HG02943 (cell line): ENCODE measurements around the gene CYP19A1.

Experiments used
- ATAC-seq: cut with Tn5 transposase; IDR thresholded peaks from one replicate; pipeline ENCODE4 v1.9.1; 2021; ENCODE audit warnings: mild to moderate bottlenecking, low read depth, moderate library complexity; ENCODE audit not compliant: unreplicated experiment

CYP19A1 gene

DNA sequence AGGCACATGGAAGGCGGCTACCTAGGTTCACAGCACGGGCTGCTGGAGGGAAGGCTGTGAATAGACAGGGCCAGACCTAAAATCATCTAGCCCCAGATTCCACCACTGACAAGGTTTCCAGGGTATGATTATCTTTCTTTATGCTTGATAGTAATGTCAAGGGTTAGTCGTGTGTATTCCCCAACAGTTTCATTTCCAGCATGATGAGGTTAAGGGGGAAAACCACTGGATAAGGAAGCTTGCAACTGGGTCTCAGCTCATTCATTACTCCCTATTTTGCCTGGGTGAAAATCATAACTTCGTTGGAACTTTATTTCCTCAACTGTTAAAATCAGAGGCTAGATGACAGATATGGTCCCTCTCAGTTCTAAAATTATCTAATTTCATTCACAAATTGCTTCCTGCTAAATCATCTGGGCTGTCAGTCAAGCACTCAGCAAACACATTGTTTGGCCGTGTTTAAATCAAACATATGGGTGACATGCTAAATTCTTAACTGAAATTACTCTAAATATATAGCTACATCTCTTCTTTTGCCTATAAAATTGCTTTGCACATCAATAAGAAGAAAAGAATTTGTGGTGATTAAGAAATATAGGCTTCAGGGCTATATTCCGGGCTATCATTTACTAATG, 111.7 kb downstream of the CYP19A1 start:
- no peak for ATAC-seq

DNA sequence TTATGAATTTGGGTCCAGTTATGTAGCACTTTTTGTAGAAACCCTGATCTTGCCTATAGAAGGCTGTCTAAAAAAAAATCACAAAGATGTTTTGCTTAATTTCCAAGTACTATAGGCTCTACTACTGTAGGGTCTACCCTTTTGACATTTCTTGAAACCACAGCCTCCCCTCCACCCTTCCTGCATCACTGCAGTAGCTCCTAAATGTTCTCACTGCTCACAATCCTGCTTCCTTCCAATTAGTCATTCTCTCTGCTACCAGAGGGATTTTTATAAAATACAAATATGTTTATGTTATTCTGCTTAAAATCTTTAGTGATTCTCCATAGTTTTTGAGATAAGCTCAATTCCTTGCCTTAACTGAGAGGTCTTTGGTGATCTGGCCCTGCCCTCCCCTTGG, 114.0 kb downstream of the CYP19A1 start:
- no peak for ATAC-seq

DNA sequence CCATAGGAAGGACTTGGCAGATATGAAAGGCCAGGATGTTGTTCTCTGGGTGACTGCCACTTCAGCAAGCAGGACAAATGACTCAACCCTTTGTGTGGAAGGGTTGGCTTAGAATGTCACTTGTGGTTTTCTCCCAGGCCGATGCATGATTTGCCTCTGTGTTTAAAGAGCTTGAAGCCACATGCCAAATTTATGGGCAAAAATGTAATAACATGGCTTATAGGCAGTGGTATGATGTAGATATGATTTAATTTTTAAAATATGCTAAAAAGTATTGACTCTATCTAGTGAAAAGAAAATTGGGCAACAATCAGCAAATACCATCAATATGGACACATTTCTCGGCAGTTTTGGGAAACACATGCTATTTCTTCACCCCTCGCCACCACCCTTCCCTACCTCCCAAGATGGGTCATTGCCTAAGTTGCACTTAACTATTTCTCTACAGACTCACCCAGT, 114.6 kb downstream of the CYP19A1 start:
- no peak for ATAC-seq

DNA sequence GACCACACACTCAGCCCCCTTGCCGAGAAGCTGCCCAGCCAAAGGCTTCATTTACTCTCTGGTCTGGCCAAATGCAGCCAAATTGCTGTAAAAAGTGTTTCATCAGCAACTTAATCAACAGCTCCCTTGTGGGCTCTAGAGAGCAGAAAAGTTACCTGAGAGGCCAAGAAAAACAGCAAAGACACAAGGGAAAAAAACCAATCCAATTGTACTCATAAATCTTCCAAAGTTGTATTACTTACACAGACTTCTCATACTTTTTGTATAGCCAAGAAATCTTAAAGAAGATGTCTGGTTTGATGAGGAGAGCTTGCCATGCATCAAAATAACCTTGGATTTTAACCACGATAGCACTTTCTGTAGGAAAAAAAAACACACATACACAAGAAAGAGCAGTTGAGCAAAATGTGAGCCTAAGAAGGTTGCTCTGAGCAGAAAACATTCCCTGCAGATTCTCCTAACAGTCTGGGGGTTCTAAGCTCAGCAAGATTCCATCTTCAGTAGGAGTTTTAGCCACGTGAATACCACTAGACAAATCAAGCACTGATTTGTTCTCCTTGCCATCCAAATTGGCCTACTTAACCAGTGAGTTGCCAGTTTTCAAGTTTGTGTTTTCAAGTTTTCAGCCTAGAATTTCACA, 120.0 kb downstream of the CYP19A1 start:
- no peak for ATAC-seq

DNA sequence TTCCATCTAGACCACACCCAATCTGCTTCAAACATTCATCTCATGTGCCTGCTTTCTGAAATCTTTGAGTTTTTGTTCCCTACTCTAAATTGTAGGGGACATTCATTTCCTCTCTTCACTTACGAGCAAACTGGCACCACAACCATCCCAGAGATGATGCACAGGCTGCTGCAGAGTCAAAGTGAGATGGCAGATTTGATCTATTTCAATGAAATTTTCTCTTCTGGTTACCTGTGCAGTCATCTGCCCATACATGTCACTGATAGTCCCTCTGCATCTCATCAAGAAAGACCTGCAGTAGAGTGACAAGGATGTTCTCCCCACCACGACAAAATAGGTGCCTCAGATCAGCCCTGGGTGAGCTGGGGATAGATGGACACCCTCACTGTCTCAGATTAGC, 125.5 kb downstream of the CYP19A1 start:
- no peak for ATAC-seq

DNA sequence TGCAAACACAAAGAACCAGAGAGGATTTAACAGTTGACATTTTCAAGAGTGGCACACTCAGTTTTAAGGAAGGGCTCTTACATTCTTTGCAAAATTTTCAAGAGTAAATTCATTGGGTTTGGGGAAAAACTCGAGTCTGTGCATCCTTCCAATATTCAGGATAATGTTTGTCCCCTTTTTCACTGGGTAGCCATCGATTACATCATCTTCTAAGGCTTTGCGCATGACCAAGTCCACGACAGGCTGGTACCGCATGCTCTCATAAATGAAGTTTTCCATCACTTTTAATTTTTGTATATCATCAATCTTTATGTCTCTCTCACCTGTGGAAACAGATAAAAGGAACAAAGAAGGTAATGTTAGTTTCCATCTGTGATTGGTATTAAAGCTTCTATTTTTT, 126.2 kb downstream of the CYP19A1 start:
- ATAC-seq: no peak

DNA sequence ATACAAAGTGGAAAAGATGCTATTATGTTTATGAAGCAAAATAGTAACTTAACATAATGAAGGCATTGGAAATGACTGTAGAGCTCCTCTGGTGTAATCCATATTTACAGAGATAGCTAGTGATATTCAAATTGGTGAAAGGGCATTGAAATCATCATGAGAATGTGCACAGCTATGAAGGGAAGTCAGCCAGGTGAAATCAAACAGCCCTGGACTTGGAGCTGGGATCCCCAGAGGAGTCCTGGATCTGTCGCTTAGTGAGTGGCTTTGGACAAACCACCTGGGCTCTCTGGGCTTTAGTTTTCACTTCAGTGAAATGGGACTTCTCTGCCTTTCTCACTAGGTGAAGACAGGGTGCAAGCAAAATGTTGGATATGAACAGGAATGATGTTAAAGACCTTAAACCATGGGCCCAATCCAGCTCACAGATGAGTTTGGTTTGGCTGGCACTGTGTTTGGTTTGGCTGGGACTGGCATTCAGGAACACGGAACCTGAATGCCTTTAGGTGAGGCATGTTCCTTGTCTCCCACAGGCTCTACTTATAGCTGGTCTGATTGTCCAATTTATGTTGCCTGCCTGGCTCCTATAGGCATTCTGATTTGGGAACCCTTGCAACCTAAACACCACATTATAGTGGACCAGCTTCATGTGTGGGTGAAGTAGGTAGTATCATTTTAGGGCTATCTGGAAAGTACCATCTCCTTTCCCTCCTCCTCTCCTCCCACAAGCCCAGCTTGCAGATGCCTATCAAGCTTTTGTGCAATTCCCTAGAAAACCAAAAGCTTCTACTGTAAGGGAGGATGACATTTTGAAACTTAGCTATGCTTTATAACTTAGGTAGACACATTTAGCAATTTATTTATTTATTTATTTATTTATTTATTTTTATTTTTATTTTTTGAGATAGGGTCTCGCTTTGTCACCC, 133.1 kb downstream of the CYP19A1 start:
- no peak for ATAC-seq

DNA sequence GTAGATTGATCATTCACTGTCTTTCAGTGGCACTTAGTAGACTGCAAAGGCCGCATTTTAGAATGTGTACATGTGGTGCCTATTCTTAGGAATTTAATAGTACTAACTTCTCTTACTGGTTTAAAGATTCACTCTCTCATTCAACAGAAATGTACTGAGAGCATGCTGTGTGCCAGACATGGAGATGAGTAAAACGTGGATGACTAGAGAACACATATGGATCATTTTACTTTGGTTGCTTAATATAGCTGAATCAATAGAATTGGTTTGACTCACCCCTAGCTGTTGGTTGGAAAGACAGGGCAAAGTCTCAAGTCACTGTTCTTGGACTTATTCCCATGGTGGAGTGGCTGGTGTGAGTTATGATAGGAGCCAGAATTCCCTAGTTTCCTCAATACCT, 134.6 kb downstream of the CYP19A1 start:
- ATAC-seq: no peak

DNA sequence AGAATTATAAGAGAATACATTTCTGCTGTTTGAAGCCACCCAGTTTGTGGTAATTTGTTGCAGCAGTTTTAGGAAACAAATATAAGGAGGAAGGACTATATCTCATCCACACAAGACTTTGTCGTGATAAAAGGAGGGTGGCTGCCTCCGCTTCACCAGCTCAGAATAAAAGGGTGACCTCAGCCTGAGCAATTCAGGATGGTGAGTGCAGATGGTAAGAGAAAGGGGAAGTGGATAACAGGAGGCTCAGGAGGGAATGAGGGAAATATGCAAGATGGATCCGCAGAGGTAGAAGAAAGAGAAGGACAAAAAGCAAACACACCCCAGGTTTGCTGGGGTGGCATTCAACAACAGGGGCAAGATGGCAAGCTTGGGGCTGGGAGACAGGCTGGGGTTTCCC, 135.6 kb downstream of the CYP19A1 start:
- ATAC-seq: no peak

DNA sequence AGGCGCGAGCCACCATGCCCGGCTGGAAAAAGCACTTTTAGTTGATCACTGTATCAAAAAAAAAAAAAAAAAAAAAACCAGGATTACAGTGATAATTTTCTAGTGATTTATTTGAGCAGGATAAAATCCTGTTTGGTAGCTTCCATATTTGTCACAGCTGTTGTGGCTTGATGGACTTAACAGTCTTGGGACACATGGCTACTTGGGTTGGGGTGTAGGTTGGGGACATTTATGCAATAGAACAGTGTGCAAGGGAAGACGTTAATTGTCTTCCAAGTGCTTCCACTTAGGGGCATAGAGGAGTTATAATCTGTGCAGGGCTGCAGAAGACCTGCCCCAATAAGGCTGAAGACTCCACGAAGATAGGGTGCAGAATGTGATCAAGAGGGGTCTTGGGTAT, 136.8 kb downstream of the CYP19A1 start:
- no peak for ATAC-seq

DNA sequence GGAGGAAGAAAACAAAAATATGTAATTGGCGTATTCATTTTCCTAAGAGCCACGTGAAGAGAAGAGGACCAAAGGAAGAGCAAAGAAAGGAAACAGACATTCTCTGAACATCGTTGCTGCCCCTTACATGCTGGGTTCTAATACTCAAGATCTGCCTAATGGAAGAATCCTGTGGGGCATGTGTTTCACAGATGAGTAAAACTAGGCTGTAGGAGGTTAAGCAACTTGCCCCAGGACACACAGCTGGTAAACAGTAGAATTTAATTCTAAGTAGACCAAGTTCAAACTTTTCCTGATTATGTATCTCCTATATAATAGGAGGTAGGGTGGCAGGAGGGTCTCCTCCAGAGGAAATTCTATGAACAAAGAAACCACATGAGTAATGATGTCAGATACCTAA, 137.6 kb downstream of the CYP19A1 start:
- ATAC-seq: no peak

DNA sequence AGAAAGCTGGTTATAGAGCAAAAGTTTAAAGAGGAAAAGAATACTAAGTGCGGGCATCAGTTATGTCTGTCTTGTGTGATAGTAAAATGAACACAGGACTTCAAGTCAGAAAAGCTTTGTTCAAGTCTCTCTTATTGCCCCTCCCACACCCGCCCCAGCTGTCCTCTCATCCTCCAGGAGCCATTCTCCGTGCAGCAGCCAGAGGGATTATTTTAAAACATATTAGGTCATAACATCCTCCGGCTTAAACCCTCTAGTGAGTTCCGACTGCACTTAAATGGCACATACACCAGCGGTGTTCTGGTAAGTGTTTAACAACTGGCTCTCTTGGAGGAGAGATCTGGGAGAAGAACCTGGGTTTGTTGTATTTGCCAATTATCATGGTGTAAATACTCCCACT, 138.9 kb downstream of the CYP19A1 start:
- ATAC-seq: no peak

DNA sequence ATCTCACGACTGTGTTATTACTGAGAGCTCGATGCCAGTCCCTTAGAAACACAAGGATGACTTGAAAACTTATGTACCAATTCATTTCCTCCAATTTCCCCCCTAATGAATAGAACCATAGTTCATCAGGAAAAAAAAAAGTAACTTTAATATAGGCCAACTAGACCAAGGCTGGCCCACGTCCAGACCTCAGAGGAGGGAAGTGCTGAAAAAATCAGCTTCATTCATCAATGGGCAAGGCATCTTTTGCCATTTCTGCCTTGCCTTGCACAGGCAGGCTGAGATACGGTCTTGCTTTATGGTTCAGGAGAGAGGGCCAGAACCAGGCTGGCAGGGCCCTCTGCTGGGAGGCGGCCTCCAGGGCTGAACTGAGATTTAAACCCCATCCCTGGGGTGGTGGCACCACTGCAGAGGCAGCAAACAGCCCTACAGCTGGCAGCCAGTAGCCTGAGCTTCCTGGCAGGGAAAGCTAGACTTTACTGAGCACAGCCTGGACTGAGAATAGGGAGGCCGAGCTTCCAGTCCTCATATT, 139.6 kb downstream of the CYP19A1 start:
- no peak for ATAC-seq

DNA sequence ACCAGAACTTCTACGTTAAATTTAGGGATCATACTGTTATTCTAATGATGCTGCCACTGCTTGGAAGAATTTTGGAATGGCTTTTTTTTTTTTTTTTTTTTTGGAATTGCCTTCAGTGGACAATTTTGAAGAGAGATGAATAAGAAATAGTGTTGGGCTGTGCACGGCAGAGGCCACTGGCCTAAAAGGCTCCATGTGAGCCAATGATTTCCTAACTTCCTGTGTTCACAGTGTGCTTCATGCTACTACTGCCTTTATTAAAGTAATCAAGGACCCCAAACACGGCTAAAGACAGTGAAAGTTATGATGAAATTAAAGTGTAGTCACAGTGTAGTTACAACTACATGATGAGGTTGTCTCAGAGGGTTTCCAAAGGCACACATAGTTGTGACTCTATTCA, 142.9 kb downstream of the CYP19A1 start:
- no peak for ATAC-seq

DNA sequence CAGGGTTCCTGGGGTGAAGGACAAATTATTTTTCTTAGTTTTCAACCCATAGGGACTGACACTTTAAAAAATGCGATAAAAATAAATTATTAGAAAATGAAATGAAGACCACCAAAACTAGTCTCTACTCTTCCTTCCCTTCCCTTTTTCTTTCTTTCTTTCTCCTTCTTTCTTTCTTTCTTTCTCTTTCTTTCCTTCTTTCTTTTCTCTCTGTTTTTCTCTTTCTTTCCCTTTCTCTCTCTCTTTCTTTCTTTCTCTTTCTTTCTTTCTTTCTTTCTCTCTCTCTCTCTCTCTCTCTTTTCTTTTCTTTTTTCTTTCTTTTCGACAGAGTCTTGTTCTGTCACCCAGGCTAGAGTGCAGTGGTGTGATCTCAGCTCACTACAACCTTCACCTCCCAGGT, 144.4 kb downstream of the CYP19A1 start:
- ATAC-seq: no peak

DNA sequence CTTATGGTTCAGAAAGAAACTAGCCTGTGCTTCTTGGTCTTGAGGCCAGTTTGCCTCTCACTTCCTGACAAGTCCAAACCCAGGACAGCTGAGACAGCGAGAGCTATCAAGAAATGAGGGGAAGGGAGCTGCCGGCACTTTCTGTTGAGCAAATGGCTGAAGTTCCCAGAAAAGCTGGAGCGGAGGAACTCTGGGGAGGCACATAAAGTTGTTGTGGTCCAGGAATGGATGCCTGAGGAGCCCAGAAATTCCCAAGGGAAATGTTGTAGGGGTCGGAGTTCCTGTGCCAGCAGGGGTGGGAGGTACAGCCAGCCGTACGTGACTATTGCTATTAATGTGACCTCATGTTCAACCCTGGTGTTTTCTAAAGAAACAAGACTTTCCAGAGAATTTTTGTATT, 144.9 kb downstream of the CYP19A1 start:
- ATAC-seq: no peak

DNA sequence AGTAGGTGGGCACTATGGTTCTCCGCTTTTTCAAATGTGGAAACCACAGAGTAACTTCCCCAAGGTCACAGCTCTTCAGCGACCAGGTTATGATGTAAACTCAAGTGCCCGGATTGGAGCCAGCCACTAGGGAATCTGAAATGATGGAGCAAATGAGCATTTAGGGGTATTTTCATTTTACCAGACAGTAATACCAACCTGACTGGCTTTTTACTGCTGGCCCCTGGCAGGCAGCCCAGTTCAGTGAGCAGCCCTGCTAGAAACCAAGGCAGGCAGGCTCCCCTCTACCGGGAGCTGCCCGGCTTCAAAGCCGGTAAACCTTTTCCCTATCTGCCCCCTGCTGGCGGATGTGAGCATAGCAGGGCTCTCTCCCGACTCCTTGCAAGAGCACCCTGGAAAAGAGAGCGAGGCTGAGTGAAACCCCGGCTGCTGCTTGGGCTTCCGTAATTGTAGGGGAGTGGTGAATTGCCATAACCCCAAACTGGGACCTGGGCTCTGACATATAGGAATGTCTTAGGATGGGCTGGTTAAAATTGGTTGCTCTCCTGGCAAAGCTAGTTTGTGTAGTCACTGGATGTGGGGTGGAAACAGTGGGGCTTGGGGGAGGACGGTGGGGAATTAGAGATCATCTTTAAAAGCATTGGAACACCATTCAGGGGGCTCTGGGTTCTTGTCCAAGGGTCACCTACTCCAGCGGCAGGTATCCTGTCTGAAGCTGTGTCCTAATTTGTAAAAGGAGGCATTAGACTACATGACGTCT, 145.7 kb downstream of the CYP19A1 start:
- no peak for ATAC-seq

DNA sequence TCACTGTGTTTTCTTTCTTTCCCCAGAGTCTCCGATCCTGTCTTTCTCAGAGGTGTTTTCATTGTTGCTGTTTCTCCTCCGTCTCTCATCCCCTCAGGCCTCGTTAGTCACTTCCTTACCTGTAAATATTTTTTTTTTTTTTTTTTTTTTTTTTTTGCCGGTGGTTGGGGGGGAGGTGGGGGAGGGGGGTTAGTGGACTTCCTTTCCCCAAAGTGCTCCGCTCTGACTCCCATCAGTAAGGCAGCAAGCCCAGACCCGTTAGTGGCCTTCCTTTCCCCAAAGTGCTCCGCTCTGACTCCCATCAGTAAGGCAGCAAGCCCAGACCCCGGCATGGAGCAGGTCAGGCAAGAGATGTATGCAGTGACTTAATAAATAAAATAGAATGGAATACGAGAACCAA, 146.6 kb downstream of the CYP19A1 start:
- no peak for ATAC-seq

DNA sequence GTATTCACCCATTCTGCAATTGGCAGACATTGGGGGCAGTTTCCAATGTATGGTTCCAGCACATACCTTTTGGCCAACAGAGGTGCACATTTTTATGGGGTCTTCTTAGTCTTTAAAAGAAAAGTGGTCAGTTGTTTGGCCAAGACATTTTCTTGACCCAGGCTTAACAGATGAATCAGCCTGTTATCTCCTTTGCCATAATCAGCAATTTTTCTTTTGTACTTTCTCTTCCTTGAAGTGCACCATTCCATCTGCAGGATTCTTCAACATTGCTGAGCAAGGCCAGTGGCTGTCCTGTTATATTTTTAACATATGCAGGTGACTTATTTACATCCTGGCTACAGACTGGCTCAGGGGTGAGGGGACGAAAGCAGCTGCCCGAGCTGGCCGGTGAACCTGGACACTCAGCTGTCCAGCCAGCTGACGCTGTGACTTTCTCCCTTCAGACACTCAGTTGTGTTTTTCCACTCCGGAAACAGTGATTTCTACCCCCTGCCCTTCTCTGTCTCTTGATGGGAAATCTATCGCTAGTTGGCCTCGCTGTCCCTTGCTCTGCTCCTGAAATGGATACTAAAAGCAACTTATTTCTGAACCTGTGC, 147.2 kb downstream of the CYP19A1 start:
- no peak for ATAC-seq

DNA sequence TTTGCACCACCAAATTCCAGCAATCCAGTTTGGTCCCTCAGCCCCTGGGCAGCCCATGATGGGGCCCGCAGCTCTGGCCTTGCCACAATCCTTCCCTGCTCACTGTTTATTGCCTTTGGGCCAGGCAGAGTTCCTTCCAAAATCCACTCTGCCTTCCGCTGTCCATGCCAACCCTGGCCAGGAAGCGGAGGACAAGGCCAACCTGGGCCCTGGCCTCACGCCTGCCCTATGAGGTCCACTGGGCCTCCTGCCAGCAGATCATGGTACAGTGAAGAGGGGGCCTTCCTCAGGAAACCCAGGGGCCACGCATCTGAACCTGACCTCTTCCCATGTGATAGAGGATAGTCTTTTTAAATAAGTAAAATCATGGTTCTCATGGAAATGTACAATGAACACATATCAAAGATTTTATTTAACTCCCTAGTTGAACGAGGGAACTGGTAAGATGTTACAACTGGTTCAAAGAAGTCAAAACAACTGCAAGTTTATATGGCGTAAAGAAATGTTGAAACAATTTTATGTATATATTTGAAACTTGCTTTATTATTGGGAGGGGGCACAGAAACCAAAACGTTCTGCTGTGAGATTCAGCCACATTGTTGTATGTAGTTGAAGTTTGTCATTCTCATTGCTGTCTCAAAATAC, 147.8 kb downstream of the CYP19A1 start:
- ATAC-seq: no peak
